K562 (cell line): ENCODE results near the gene ASCL2. TPM values are rescaled to one million over a fixed set of nuclear protein-coding genes. Genes with fewer than 3 reads are reported as not detected.

ENCODE experiments used
- ARNT ChIP-seq, 2 experiments: fragments of 450-650 bp; IDR thresholded peaks; 2 replicates each; pipeline ENCODE4 v1.6.1; 2016; ENCODE audit warnings: mild to moderate bottlenecking in 1 of 2
- ATF6 ChIP-seq: sonication (generic); formaldehyde crosslinking; IDR thresholded peaks from 2 replicates; pipeline ENCODE4 v1.4.0; 2020; ENCODE audit warnings: mild to moderate bottlenecking, missing genetic modification reagents
- CREB3 ChIP-seq: fragments of 450-650 bp; conservative IDR thresholded peaks from 2 replicates; pipeline ENCODE4 v1.6.1; 2016; ENCODE audit warnings: missing genetic modification characterization, low read depth, mild to moderate bottlenecking, missing compliant biosample characterization, moderate library complexity
- CTCFL ChIP-seq: IDR thresholded peaks from 2 replicates; pipeline ENCODE4 v1.6.1; 2011; ENCODE audit warnings: borderline replicate concordance, low read depth, mild to moderate bottlenecking, moderate library complexity, low read length; ENCODE audit not compliant: insufficient read depth, poor library complexity, severe bottlenecking
- E2F5 ChIP-seq: sonication (generic); formaldehyde crosslinking; IDR thresholded peaks from 2 replicates; pipeline ENCODE4 v1.8.0; 2022; ENCODE audit warnings: mild to moderate bottlenecking, missing genetic modification reagents
- HNRNPH1 ChIP-seq: fragments of 200-400 bp; formaldehyde crosslinking; optimal IDR thresholded peaks from 2 replicates; pipeline ENCODE3; 2017; ENCODE audit warnings: low read depth, mild to moderate bottlenecking, low read length, moderate library complexity
- HSF4 ChIP-seq: fragments of 250-450 bp; sonication (Bioruptor Pico); IDR thresholded peaks from 2 replicates; pipeline ENCODE4 v2.1.2; 2022; ENCODE audit warnings: mild to moderate bottlenecking, moderate library complexity, borderline replicate concordance
- MAFK ChIP-seq: IDR thresholded peaks from 2 replicates; pipeline ENCODE4 v1.6.1; 2011; ENCODE audit warnings: low read length, improper control_type of control experiment
- MAX ChIP-seq: sonication (generic); formaldehyde crosslinking; IDR thresholded peaks from 2 replicates; pipeline ENCODE4 v1.9.0; 2022; ENCODE audit warnings: mild to moderate bottlenecking, missing genetic modification reagents
- MCM3 ChIP-seq: fragments of 450-650 bp; IDR thresholded peaks from 2 replicates; pipeline ENCODE4 v1.6.1; 2016
- PRDM10 ChIP-seq: fragments of 450-650 bp; IDR thresholded peaks from 2 replicates; pipeline ENCODE4 v1.6.1; 2018; ENCODE audit not compliant: partially characterized antibody
- TCF7L2 ChIP-seq: fragments of 150-350 bp; IDR thresholded peaks from 2 replicates; pipeline ENCODE4 v1.6.1; 2016; ENCODE audit warnings: low read depth, mild to moderate bottlenecking, low read length, moderate library complexity
- TFAP4 ChIP-seq: sonication (generic); formaldehyde crosslinking; IDR thresholded peaks from 2 replicates; pipeline ENCODE4 v1.8.0; 2022; ENCODE audit warnings: missing genetic modification reagents, mild to moderate bottlenecking, moderate library complexity, borderline replicate concordance
- ZKSCAN1 ChIP-seq: fragments of 150-350 bp; IDR thresholded peaks from 2 replicates; pipeline ENCODE4 v1.6.1; 2016; ENCODE audit warnings: low read depth, low read length
- ZNF408 ChIP-seq: fragments of 250-450 bp; sonication (Bioruptor Pico); IDR thresholded peaks from 2 replicates; pipeline ENCODE4 v1.4.0; 2020; ENCODE audit warnings: low read depth, mild to moderate bottlenecking, moderate library complexity
- polyA plus RNA-seq, 8 experiments: library from polyadenylated mRNA; depleted of rRNA in 4 of 8; stranded (reverse) in 5 of 8; unstranded in 3 of 8; fragments of >200 nt; fragmentation: Nextera tagmentation in 2 of 8; fragmentation: Illumina TruSeq in 1 of 8; extraction: Ambion mirVana in 2 of 8; extraction: Trizol in 1 of 8; gene quantifications; 2 replicates each; pipeline versions ENCODE4 v1.2.1 to v1.2.3, GENCODE V29; 2011 to 2014; ENCODE audit warnings: inconsistent platforms in 1 of 8, missing spikeins in 1 of 8
- total RNA-seq, 7 experiments: library from RNA; depleted of rRNA in 6 of 7; stranded (reverse); fragments of >200 nt in 6 of 7; fragmentation: Illumina TruSeq in 2 of 7; extraction: Trizol in 2 of 7; gene quantifications; 2 replicates each; pipeline versions ENCODE4 v1.2.1 to v1.2.3, GENCODE V29; 2011 to 2021; ENCODE audit warnings: low replicate concordance in 1 of 7

The ASCL2 gene
- total and polyA plus RNA-seq, 9 of the 15 experiments (the other 6 are each of a cell fraction or from before 2014, with no cell fraction given): 0.11 to 1.4 (median 0.36) TPM; not detected in 2

GRCh38 chr11:2303627-2304505 is 33.5 kb upstream of the ASCL2 start (continued):
- TF ChIP-seq CREB3 (peak; percentile 84; the same call in 1 of the 2 replicates), ZNF408 (no peak), ARNT (IDR thresholded peaks at IDR 0.05) (peak; percentile 75 to 94; a peak in 3 of 4 replicates), ZKSCAN1 (no peak), MAFK (no peak), E2F5 (CRISPR knock-in tag) (no peak), PRDM10 (no peak), HSF4 (no peak), CTCFL (no peak), ATF6 (CRISPR knock-in tag) (no peak), MCM3 (no peak), TFAP4 (peak; percentile 95), MAX (CRISPR knock-in tag) (peak; percentile 83), HNRNPH1 (no peak), TCF7L2 (no peak)
